K562 (cell line): ENCODE data around the gene NRM. TPM values are rescaled to one million over a fixed set of nuclear protein-coding genes. Genes with fewer than 3 reads are reported as not detected.

Source experiments
- CBX3 ChIP-seq, 2 experiments: IDR thresholded peaks; 1 replicate in 1 of 2; 2 replicates in 1 of 2; pipeline ENCODE4 v1.6.1; 2012; ENCODE audit warnings: inconsistent platforms in 2 of 2, low read length in 2 of 2, borderline replicate concordance in 1 of 2, control low read depth in 1 of 2
- CREB5 ChIP-seq: fragments of 250-450 bp; sonication (Bioruptor Pico); IDR thresholded peaks from 2 replicates; pipeline ENCODE4 v1.5.0; 2020; ENCODE audit warnings: mild to moderate bottlenecking
- E2F1 ChIP-seq: sonication (generic); formaldehyde crosslinking; IDR thresholded peaks from 2 replicates; pipeline ENCODE4 v1.8.1; 2023; ENCODE audit warnings: mild to moderate bottlenecking, missing genetic modification reagents, moderate library complexity
- MAFG ChIP-seq: fragments of 450-650 bp; conservative IDR thresholded peaks from 2 replicates; pipeline ENCODE4 v1.6.1; 2016; ENCODE audit warnings: missing genetic modification characterization, missing compliant biosample characterization
- NKRF ChIP-seq: fragments of 450-650 bp; IDR thresholded peaks from 2 replicates; pipeline ENCODE4 v1.6.1; 2016; ENCODE audit warnings: borderline replicate concordance
- NR4A1 ChIP-seq, 2 experiments: fragments of 250-450 bp in 1 of 2; fragments of 450-650 bp in 1 of 2; sonication (Bioruptor Pico) in 1 of 2; IDR thresholded peaks; 2 replicates each; pipeline versions ENCODE4 v1.4.0 to v1.6.1; 2016 to 2020; ENCODE audit warnings: mild to moderate bottlenecking in 2 of 2, missing compliant biosample characterization in 1 of 2, missing genetic modification characterization in 1 of 2, moderate library complexity in 1 of 2
- SMAD4 ChIP-seq: fragments of 250-450 bp; sonication (Bioruptor Pico); conservative IDR thresholded peaks from 2 replicates; pipeline ENCODE4 v1.8.0; 2021; ENCODE audit warnings: inconsistent platforms, mild to moderate bottlenecking, moderate library complexity
- SREBF2 ChIP-seq: sonication (generic); formaldehyde crosslinking; IDR thresholded peaks from 2 replicates; pipeline ENCODE4 v1.4.0; 2020; ENCODE audit warnings: mild to moderate bottlenecking, missing genetic modification reagents
- SRF ChIP-seq, 2 experiments: fragments of 250-450, 450-650 bp in 1 of 2; sonication (Bioruptor Pico) in 1 of 2; sonication (generic) in 1 of 2; formaldehyde crosslinking; IDR thresholded peaks; 2 replicates each; pipeline versions ENCODE4 v1.5.0 to v1.5.1; 2020 to 2022; ENCODE audit warnings: mild to moderate bottlenecking in 1 of 2, missing genetic modification reagents in 1 of 2
- TGIF2 ChIP-seq: sonication (generic); formaldehyde crosslinking; IDR thresholded peaks from 2 replicates; pipeline ENCODE4 v1.8.1; 2022; ENCODE audit warnings: mild to moderate bottlenecking, missing genetic modification reagents, moderate library complexity
- ZNF121 ChIP-seq: sonication (generic); formaldehyde crosslinking; conservative IDR thresholded peaks from 2 replicates; pipeline ENCODE4 v1.8.0; 2022; ENCODE audit warnings: missing genetic modification reagents
- ZNF175 ChIP-seq: fragments of 200-800 bp; sonication (Bioruptor generic); IDR thresholded peaks from 2 replicates; pipeline ENCODE4 v1.6.1; 2016; ENCODE audit warnings: low read depth, mild to moderate bottlenecking, missing genetic modification characterization, missing compliant biosample characterization
- ZNF740 ChIP-seq, 3 experiments: fragments of 200-800 bp in 1 of 3; sonication (Bioruptor generic) in 1 of 3; sonication (generic) in 1 of 3; formaldehyde crosslinking in 1 of 3; IDR thresholded peaks; 2 replicates each; pipeline versions ENCODE4 v1.6.1 to v1.8.0; 2016 to 2022; ENCODE audit warnings: mild to moderate bottlenecking in 2 of 3, missing compliant biosample characterization in 2 of 3, missing genetic modification characterization in 2 of 3, missing genetic modification reagents in 1 of 3
- polyA plus RNA-seq, 8 experiments: library from polyadenylated mRNA; depleted of rRNA in 4 of 8; stranded (reverse) in 5 of 8; unstranded in 3 of 8; fragments of >200 nt; fragmentation: Nextera tagmentation in 2 of 8; fragmentation: Illumina TruSeq in 1 of 8; extraction: Ambion mirVana in 2 of 8; extraction: Trizol in 1 of 8; gene quantifications; 2 replicates each; pipeline versions ENCODE4 v1.2.1 to v1.2.3, GENCODE V29; 2011 to 2014; ENCODE audit warnings: inconsistent platforms in 1 of 8, missing spikeins in 1 of 8
- total RNA-seq, 7 experiments: library from RNA; depleted of rRNA in 6 of 7; stranded (reverse); fragments of >200 nt in 6 of 7; fragmentation: Illumina TruSeq in 2 of 7; extraction: Trizol in 2 of 7; gene quantifications; 2 replicates each; pipeline versions ENCODE4 v1.2.1 to v1.2.3, GENCODE V29; 2011 to 2021; ENCODE audit warnings: low replicate concordance in 1 of 7
- TF ChIP-seq, protein P1 (sequence below): sonication (generic); formaldehyde crosslinking; IDR thresholded peaks from 2 replicates; pipeline ENCODE4 v1.8.0; 2022; ENCODE audit warnings: mild to moderate bottlenecking, missing genetic modification reagents
- TF ChIP-seq, protein P2 (sequence below): fragments of 250-450 bp; sonication (Bioruptor Pico); IDR thresholded peaks from 2 replicates; pipeline ENCODE4 v1.9.0; 2021; ENCODE audit warnings: mild to moderate bottlenecking

NRM gene
- total and polyA plus RNA-seq, 9 of the 15 experiments (the other 6 are each of a cell fraction or from before 2014, with no cell fraction given): 9.7 to 58.2 (median 18.1) TPM

- TF ChIP-seq CREB5 (CRISPR knock-in tag) (no peak), E2F1 (CRISPR knock-in tag) (peak; percentile 78), NKRF (peak; percentile 94; the same call in 1 of the 2 replicates), SMAD4 (CRISPR knock-in tag) (peak; percentile 39), CBX3 (IDR thresholded peaks at IDR 0.05; ENCODE audit: borderline replicate concordance in 1 of 2, low read length in 2 of 2) (peak in 1 of 2 experiments; percentile 92; a peak in 2 of 3 replicates), SREBF2 (CRISPR knock-in tag) (no peak), ZNF121 (CRISPR knock-in tag) (peak; percentile 30; the same call in 1 of the 2 replicates), MAFG (tag) (no peak), SRF (CRISPR knock-in tag; IDR thresholded peaks at IDR 0.05) (peak in 1 of 2 experiments; percentile 77; a peak in 1 of 4 replicates), ZNF740 (CRISPR knock-in tag; IDR thresholded peaks at IDR 0.05) (peak; percentile 29; the same call in 1 of the 2 replicates), ZNF740 (tag; IDR thresholded peaks at IDR 0.05) (no peak), ZNF175 (CRISPR knock-in tag) (no peak), TGIF2 (CRISPR knock-in tag) (no peak), NR4A1 (CRISPR knock-in tag; IDR thresholded peaks at IDR 0.05) (no peak), NR4A1 (tag; IDR thresholded peaks at IDR 0.05) (no peak)
- TF ChIP-seq, protein P1, sequence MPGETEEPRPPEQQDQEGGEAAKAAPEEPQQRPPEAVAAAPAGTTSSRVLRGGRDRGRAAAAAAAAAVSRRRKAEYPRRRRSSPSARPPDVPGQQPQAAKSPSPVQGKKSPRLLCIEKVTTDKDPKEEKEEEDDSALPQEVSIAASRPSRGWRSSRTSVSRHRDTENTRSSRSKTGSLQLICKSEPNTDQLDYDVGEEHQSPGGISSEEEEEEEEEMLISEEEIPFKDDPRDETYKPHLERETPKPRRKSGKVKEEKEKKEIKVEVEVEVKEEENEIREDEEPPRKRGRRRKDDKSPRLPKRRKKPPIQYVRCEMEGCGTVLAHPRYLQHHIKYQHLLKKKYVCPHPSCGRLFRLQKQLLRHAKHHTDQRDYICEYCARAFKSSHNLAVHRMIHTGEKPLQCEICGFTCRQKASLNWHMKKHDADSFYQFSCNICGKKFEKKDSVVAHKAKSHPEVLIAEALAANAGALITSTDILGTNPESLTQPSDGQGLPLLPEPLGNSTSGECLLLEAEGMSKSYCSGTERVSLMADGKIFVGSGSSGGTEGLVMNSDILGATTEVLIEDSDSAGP (CRISPR knock-in tag): 0 out of 2 replicates have a peak, but pooled peaks have one; percentile 54
- TF ChIP-seq, protein P2, sequence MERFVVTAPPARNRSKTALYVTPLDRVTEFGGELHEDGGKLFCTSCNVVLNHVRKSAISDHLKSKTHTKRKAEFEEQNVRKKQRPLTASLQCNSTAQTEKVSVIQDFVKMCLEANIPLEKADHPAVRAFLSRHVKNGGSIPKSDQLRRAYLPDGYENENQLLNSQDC (CRISPR knock-in tag): no peak
These were observed 18.1 kb downstream of the NRM start, which contains the start of gene DHX16 (continued) for GRCh38 chr6:30672445-30673253.
